Psoas muscle (tissue), 8 donors: Measurements from ENCODE around the gene CAMK2B. TPM values are rescaled to one million over a fixed set of nuclear protein-coding genes. Genes with fewer than 3 reads are reported as not detected.

Experiments
- ATAC-seq, 4 donors: fragments of 200-7000 bp; cut with Tn5 transposase; one replicate each; pipeline ENCODE4 v1.9.1; 2020; ENCODE audit warnings: moderate library complexity in 3 of 4, mild to moderate bottlenecking in 2 of 4
- DNase-seq, 2 donors: peaks; one replicate each; pipeline ENCODE4 v3.0.0-alpha.2; 2020
- H3K27ac ChIP-seq: fragments of 200-600 bp; one replicate; pipeline ENCODE4 v1.8.0; 2022
- H3K27me3 ChIP-seq, 3 donors: fragments of 200-600 bp in 1 of 3; one replicate each; pipeline versions ENCODE4 v1.6.1 to v1.8.0; 2013 to 2022; ENCODE audit warnings: low read length in 2 of 3, mild to moderate bottlenecking in 2 of 3, moderate library complexity in 1 of 3; ENCODE audit not compliant: insufficient read depth in 3 of 3
- H3K36me3 ChIP-seq, 2 donors: fragments of 200-600 bp in 1 of 2; one replicate each; pipeline versions ENCODE4 v1.6.1 to v1.8.0; 2013 to 2022; ENCODE audit warnings: low read depth in 1 of 2, mild to moderate bottlenecking in 1 of 2, moderate library complexity in 1 of 2; ENCODE audit not compliant: insufficient read depth in 1 of 2
- H3K4me1 ChIP-seq: fragments of 200-600 bp; one replicate; pipeline ENCODE4 v1.8.0; 2022
- H3K4me3 ChIP-seq: fragments of 200-600 bp; one replicate; pipeline ENCODE4 v1.8.0; 2022; ENCODE audit warnings: mild to moderate bottlenecking
- H3K9me3 ChIP-seq: fragments of 200-600 bp; one replicate; pipeline ENCODE4 v1.8.0; 2022
- CTCF ChIP-seq: fragments of 200-600 bp; IDR thresholded peaks from one replicate; pipeline ENCODE4 v1.8.0; 2022; ENCODE audit warnings: antibody characterized with exemption
- WGBS, 3 donors: extraction: QIAGEN DNeasy Blood & Tissue Kit; methylation state at CpG; one replicate each; pipeline versions ENCODE4 v1.1.6 to v1.1.7; 2013; 5-methylcytosine and 5-hydroxymethylcytosine counted together
- intact Hi-C, 2 donors: fragments of 100-400 bp; cut with DNase I; formaldehyde crosslinking; loops; one replicate each; pipeline versions ENCODE4 v1.11.0 to v1.14.2; 2022
- polyA plus RNA-seq, 3 donors: library from polyadenylated mRNA; stranded (reverse); fragments of 200-250 nt; gene quantifications; one replicate each; pipeline ENCODE4 v1.2.3, GENCODE V29; 2013
- total RNA-seq, 4 donors: library from RNA; stranded (reverse); fragmentation: NEBNext Ultra II Directional in 2 of 4; extraction: Animal tissue kit (Norgen Biotek cat#: 25700) in 2 of 4; gene quantifications; one replicate each; pipeline versions ENCODE4 v1.2.1 to v1.2.4, GENCODE V29; 2021 to 2023
- donor health status: healthy with polysubstance abuse.
- donor health status: DM: no; HTN: no; CAD: no; lungs with moderate emphysema.
- donor health status: Bipolar disorder and iron deficiency.
- donor health status: healthy.
- donor health status: DM: yes; HTN: yes; CAD: no.
- donor health status: DM: no; HTN: no; CAD: no.
- donor health status: DM: no; HTN: no; CAD: no.
- donor health status: DM: yes; HTN: yes; CAD: no.

Gene CAMK2B
- total and polyA plus RNA-seq, 7 donors = 14.5 to 81.4 (median 50.0) TPM

GRCh38 chr7:44183386-44183785 lies 142.0 kb downstream of the CAMK2B start:
- Histone ChIP-seq H3K27me3 (peaks cover 0 to 2% (median 0%) of the 10 kb centered on the region in 3 donors), H3K4me3 (no peak overlapping the region), H3K27ac (no peak overlapping the region), H3K36me3 (no peaks in the 10 kb centered on the region), H3K9me3 (no peaks in the 10 kb centered on the region), H3K4me1 (no peaks in the 10 kb centered on the region)
- no peak for DNase-seq
- ATAC-seq = no peak
- WGBS, 3 donors = 12 to 23% (median 16%) methylated on average over 2 of the region's 2 CpGs
- no peak for TF ChIP-seq CTCF
- intact Hi-C loops = no loop called here

GRCh38 chr7:44182827-44183226 lies 142.6 kb downstream of the CAMK2B start:
- no peaks in the 10 kb centered on the region for H3K9me3 ChIP-seq
- H3K36me3 ChIP-seq = no peaks in the 10 kb centered on the region
- no peak for DNase-seq
- intact Hi-C loops = no loop called here
- TF ChIP-seq CTCF = no peak
- H3K4me1 ChIP-seq = no peaks in the 10 kb centered on the region
- ATAC-seq = no peak
- H3K27me3 ChIP-seq = peaks cover 0 to 2% (median 0%) of the 10 kb centered on the region in 3 donors
- 76 to 88% (median 81%) methylated on average over 5 of the region's 5 CpGs for WGBS, 3 donors
- no peak overlapping the region for H3K4me3 ChIP-seq
- no peak overlapping the region for H3K27ac ChIP-seq

DNA sequence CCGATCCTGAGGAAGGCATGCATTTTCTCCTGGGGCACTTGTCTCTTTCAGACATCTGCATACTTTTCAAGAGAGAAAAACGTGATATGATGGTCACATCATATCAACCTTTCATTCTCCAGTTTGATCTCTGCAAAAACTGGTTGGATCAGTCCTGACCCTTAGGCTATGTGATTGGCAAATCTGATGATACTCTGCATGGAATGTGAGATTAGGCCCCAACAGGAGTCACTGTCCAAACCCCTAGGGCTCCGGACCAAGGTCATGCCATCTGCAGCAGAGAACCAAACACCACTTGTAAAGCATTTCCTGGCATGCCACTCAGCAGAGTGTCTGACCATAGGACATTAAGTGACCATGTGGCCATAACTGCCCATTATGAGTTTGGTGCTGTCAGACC lies 144.8 kb downstream of the CAMK2B start:
- intact Hi-C loops = no loop called here
- TF ChIP-seq CTCF = no peak
- no peak overlapping the region for H3K4me3 ChIP-seq
- H3K36me3 ChIP-seq = no peaks in the 10 kb centered on the region
- DNase-seq (no peak), ATAC-seq (no peak)
- no peaks in the 10 kb centered on the region for H3K9me3 ChIP-seq
- H3K4me1 ChIP-seq = no peaks in the 10 kb centered on the region
- WGBS, 3 donors = 56 to 67% (median 58%) methylated on average over 3 of the region's 3 CpGs
- H3K27me3 ChIP-seq = peaks cover 0 to 2% (median 0%) of the 10 kb centered on the region in 3 donors
- H3K27ac ChIP-seq = no peak overlapping the region

GRCh38 chr7:44177570-44178131 lies 147.7 kb downstream of the CAMK2B start:
- H3K36me3 ChIP-seq = no peaks in the 10 kb centered on the region
- intact Hi-C loops = loop anchor here in 1 of 2 donors (5.0 kb wide), 1 partner anchor 280 kb away; no protein-coding TSS in a partner anchor
- 46 to 70% (median 58%) methylated on average over 4 of the region's 4 CpGs for WGBS, 3 donors
- H3K4me1 ChIP-seq = no peaks in the 10 kb centered on the region
- no peaks in the 10 kb centered on the region for H3K9me3 ChIP-seq
- no peak for TF ChIP-seq CTCF
- H3K27me3 ChIP-seq = peaks cover 0 to 2% (median 0%) of the 10 kb centered on the region in 3 donors
- no peak overlapping the region for H3K27ac ChIP-seq
- no peak for DNase-seq
- H3K4me3 ChIP-seq = no peak overlapping the region
- ATAC-seq = no peak

DNA sequence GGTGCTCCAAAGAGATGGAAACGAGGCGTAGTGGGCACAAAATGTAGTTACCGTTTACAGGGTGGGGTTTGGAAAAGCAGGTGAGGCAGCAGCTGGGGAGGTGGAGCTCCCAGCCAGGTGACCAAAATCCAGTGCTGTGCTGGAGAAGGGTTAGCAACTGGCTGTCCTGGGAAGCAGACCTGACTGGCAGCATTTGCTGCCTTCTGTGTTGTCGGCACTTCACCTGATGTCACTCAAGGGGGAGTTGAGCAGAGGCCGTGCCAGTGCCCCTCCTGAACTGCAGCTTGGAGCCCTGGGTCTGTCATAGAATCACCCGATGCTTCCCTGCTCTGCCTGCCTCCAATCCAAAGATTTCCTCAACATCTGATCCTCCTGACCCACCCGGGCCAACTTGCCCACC lies 148.9 kb downstream of the CAMK2B start:
- DNase-seq (no peak), ATAC-seq (no peak)
- 78 to 88% (median 87%) methylated on average over 7 of the region's 7 CpGs for WGBS, 3 donors
- no peak overlapping the region for H3K4me3 ChIP-seq
- no peak for TF ChIP-seq CTCF
- H3K9me3 ChIP-seq = no peaks in the 10 kb centered on the region
- no peaks in the 10 kb centered on the region for H3K27me3 ChIP-seq
- no peak overlapping the region for H3K27ac ChIP-seq
- H3K36me3 ChIP-seq = no peaks in the 10 kb centered on the region
- intact Hi-C loops = loop anchor here in 1 of 2 donors (5.0 kb wide), 1 partner anchor 281 kb away; no protein-coding TSS in a partner anchor
- H3K4me1 ChIP-seq = no peaks in the 10 kb centered on the region
